ENCODE measurements around the gene ADGRG3. TPM values are rescaled to one million over a fixed set of nuclear protein-coding genes. Genes with fewer than 3 reads are reported as not detected.
A peak's percentile ranks its signal among the peaks of the same experiment; 100 is the strongest.

The ADGRG3 gene
- total and polyA plus RNA-seq, 2 of the 13 experiments (the other 11 are each of a cell fraction or from before 2014, with no cell fraction given), result 2.7 to 11.8 TPM

DNA sequence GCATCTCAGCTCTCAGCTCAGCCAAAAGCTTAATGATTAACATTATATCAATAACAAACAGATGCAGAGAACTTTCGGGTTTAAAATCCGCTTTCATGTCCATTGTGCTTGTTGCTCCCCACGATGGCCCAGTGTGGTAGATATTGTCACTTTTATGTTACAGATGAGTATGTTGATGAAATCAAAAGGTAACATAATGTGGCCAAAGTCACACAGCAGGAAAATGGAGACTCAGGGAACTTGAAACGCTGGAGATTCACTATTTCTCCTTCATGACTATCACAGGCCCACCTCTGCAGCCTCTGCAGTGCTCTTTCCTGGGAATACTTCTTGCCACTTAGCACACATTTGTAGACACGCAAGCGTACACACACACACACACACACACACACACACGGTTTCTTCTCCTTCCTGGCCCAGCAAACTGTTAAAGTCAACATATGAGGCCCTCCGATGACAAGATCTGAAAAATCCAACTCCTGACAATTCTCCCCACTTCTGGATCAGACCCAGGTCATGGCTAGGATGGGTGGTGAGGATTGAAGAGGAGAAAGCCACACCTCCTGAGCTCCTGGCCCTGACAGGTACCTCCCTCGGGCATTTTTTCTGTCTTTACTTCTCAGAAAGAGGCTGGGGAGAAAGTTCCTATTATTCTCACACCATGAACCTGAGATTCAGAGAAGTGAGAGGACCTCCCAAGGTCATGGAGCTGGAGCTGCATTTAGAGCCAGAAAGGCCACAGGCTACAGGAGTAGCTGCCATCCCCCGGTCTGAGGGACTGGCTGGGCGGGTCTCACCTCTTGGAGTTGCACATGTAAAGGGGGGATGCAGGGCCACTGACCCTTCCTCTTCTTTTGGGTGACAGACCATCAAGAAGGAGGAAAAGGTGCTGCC is 36.2 kb downstream of the ADGRG3 start (continued):
- TF ChIP-seq, protein P1, sequence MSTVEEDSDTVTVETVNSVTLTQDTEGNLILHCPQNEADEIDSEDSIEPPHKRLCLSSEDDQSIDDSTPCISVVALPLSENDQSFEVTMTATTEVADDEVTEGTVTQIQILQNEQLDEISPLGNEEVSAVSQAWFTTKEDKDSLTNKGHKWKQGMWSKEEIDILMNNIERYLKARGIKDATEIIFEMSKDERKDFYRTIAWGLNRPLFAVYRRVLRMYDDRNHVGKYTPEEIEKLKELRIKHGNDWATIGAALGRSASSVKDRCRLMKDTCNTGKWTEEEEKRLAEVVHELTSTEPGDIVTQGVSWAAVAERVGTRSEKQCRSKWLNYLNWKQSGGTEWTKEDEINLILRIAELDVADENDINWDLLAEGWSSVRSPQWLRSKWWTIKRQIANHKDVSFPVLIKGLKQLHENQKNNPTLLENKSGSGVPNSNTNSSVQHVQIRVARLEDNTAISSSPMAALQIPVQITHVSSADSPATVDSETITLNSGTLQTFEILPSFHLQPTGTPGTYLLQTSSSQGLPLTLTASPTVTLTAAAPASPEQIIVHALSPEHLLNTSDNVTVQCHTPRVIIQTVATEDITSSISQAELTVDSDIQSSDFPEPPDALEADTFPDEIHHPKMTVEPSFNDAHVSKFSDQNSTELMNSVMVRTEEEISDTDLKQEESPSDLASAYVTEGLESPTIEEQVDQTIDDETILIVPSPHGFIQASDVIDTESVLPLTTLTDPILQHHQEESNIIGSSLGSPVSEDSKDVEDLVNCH (CRISPR knock-in tag; IDR thresholded peaks at IDR 0.05), result 0 out of 2 replicates have a peak, but pooled peaks have one; percentile 77
- TF ChIP-seq, protein P2, sequence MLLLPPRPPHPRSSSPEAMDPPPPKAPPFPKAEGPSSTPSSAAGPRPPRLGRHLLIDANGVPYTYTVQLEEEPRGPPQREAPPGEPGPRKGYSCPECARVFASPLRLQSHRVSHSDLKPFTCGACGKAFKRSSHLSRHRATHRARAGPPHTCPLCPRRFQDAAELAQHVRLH (CRISPR knock-in tag; IDR thresholded peaks at IDR 0.05; ENCODE audit: borderline replicate concordance, low read depth), result 0 out of 2 replicates have a peak, but pooled peaks have one; percentile 16
- TF ChIP-seq, protein P3, sequence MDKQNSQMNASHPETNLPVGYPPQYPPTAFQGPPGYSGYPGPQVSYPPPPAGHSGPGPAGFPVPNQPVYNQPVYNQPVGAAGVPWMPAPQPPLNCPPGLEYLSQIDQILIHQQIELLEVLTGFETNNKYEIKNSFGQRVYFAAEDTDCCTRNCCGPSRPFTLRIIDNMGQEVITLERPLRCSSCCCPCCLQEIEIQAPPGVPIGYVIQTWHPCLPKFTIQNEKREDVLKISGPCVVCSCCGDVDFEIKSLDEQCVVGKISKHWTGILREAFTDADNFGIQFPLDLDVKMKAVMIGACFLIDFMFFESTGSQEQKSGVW (CRISPR knock-in tag; IDR thresholded peaks at IDR 0.05; ENCODE audit: borderline replicate concordance), result no peak
- TF ChIP-seq KLF12 (CRISPR knock-in tag; IDR thresholded peaks at IDR 0.05; ENCODE audit: borderline replicate concordance) (no peak), NCOA5 (CRISPR knock-in tag; IDR thresholded peaks at IDR 0.05) (no peak), SRSF4 (IDR thresholded peaks at IDR 0.05; ENCODE audit: low read depth, low read length, poor library complexity, severe bottlenecking) (no peak), ZNF441 (CRISPR knock-in tag; IDR thresholded peaks at IDR 0.05; ENCODE audit: borderline replicate concordance) (peak; percentile 67; the same call in 1 of the 2 replicates), ZNF737 (CRISPR knock-in tag; IDR thresholded peaks at IDR 0.05; ENCODE audit: borderline replicate concordance) (0 out of 2 replicates have a peak, but pooled peaks have one; percentile 35), HDAC2 (CRISPR knock-in tag; IDR thresholded peaks at IDR 0.05) (peak; percentile 63), ARID2 (CRISPR knock-in tag; IDR thresholded peaks at IDR 0.05; ENCODE audit: borderline replicate concordance) (peak; percentile 55; the same call in 1 of the 2 replicates), YEATS2 (CRISPR knock-in tag; IDR thresholded peaks at IDR 0.05; ENCODE audit: borderline replicate concordance) (no peak)
- TF ChIP-seq, protein P4, sequence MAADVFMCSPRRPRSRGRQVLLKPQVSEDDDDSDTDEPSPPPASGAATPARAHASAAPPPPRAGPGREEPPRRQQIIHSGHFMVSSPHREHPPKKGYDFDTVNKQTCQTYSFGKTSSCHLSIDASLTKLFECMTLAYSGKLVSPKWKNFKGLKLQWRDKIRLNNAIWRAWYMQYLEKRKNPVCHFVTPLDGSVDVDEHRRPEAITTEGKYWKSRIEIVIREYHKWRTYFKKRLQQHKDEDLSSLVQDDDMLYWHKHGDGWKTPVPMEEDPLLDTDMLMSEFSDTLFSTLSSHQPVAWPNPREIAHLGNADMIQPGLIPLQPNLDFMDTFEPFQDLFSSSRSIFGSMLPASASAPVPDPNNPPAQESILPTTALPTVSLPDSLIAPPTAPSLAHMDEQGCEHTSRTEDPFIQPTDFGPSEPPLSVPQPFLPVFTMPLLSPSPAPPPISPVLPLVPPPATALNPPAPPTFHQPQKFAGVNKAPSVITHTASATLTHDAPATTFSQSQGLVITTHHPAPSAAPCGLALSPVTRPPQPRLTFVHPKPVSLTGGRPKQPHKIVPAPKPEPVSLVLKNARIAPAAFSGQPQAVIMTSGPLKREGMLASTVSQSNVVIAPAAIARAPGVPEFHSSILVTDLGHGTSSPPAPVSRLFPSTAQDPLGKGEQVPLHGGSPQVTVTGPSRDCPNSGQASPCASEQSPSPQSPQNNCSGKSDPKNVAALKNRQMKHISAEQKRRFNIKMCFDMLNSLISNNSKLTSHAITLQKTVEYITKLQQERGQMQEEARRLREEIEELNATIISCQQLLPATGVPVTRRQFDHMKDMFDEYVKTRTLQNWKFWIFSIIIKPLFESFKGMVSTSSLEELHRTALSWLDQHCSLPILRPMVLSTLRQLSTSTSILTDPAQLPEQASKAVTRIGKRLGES (CRISPR knock-in tag; IDR thresholded peaks at IDR 0.05; ENCODE audit: borderline replicate concordance), result no peak
- TF ChIP-seq, protein P5, sequence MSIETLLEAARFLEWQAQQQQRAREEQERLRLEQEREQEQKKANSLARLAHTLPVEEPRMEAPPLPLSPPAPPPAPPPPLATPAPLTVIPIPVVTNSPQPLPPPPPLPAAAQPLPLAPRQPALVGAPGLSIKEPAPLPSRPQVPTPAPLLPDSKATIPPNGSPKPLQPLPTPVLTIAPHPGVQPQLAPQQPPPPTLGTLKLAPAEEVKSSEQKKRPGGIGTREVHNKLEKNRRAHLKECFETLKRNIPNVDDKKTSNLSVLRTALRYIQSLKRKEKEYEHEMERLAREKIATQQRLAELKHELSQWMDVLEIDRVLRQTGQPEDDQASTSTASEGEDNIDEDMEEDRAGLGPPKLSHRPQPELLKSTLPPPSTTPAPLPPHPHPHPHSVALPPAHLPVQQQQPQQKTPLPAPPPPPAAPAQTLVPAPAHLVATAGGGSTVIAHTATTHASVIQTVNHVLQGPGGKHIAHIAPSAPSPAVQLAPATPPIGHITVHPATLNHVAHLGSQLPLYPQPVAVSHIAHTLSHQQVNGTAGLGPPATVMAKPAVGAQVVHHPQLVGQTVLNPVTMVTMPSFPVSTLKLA (IDR thresholded peaks at IDR 0.05), result no peak
- TF ChIP-seq, protein P6, sequence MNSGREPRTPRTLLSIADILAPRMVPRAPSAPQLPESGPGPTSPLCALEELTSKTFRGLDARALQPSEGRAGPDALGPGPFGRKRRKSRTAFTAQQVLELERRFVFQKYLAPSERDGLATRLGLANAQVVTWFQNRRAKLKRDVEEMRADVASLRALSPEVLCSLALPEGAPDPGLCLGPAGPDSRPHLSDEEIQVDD (CRISPR knock-in tag; IDR thresholded peaks at IDR 0.05; ENCODE audit: borderline replicate concordance), result no peak
- TF ChIP-seq, protein P7, sequence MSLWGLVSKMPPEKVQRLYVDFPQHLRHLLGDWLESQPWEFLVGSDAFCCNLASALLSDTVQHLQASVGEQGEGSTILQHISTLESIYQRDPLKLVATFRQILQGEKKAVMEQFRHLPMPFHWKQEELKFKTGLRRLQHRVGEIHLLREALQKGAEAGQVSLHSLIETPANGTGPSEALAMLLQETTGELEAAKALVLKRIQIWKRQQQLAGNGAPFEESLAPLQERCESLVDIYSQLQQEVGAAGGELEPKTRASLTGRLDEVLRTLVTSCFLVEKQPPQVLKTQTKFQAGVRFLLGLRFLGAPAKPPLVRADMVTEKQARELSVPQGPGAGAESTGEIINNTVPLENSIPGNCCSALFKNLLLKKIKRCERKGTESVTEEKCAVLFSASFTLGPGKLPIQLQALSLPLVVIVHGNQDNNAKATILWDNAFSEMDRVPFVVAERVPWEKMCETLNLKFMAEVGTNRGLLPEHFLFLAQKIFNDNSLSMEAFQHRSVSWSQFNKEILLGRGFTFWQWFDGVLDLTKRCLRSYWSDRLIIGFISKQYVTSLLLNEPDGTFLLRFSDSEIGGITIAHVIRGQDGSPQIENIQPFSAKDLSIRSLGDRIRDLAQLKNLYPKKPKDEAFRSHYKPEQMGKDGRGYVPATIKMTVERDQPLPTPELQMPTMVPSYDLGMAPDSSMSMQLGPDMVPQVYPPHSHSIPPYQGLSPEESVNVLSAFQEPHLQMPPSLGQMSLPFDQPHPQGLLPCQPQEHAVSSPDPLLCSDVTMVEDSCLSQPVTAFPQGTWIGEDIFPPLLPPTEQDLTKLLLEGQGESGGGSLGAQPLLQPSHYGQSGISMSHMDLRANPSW (CRISPR knock-in tag; IDR thresholded peaks at IDR 0.05; ENCODE audit: borderline replicate concordance), result peak; percentile 75; the same call in 1 of the 2 replicates

All from HepG2 (cell line).